Thoracic aorta (tissue), 2 donors: Measurements from ENCODE around the gene TRAPPC12. TPM values are rescaled to one million over a fixed set of nuclear protein-coding genes. Genes with fewer than 3 reads are reported as not detected.

ENCODE experiments used
- ATAC-seq: fragments of 150-250 bp; one replicate; pipeline ENCODE4 v1.8.0; 2017; ENCODE audit warnings: low read depth; ENCODE audit not compliant: insufficient number of reproducible peaks, low FRiP score
- DNase-seq: peaks from one replicate; pipeline ENCODE4 v3.0.0-alpha.2; 2020; ENCODE audit warnings: low spot score
- H3K27ac ChIP-seq, 2 donors: fragments of 200-600 bp; sonication (generic); 1 replicate in 1 of 2; 2 replicates in 1 of 2; pipeline ENCODE4 v1.5.1; 2016; ENCODE audit warnings: mild to moderate bottlenecking in 2 of 2, moderate library complexity in 2 of 2
- H3K27me3 ChIP-seq: fragments of 200-600 bp; sonication (generic); replicated peaks from 2 replicates; pipeline ENCODE4 v1.6.0; 2016; ENCODE audit warnings: mild to moderate bottlenecking; ENCODE audit not compliant: insufficient read depth
- H3K36me3 ChIP-seq: fragments of 200-600 bp; sonication (generic); one replicate; pipeline ENCODE4 v1.5.1; 2016
- H3K4me1 ChIP-seq, 2 donors: fragments of 200-600 bp; sonication (generic); 1 replicate in 1 of 2; 2 replicates in 1 of 2; pipeline versions ENCODE4 v1.5.1 to v1.6.0; 2016; ENCODE audit warnings: low read depth in 2 of 2, mild to moderate bottlenecking in 1 of 2; ENCODE audit not compliant: control insufficient read depth in 1 of 2
- H3K4me3 ChIP-seq: fragments of 200-600 bp; sonication (generic); 2 replicates; pipeline ENCODE4 v1.5.1; 2016; ENCODE audit warnings: mild to moderate bottlenecking
- H3K9me3 ChIP-seq: fragments of 200-600 bp; sonication (generic); 2 replicates; pipeline ENCODE4 v1.5.1; 2016
- total RNA-seq, 2 donors: library from RNA; depleted of rRNA; stranded (reverse); fragments of >200 nt; gene quantifications; one replicate each; pipeline versions ENCODE4 v1.1.0 to v1.2.3, GENCODE V29; 2016
- TF ChIP-seq, protein P1 (sequence below): fragments of 200-600 bp; sonication (generic); IDR thresholded peaks from one replicate; pipeline ENCODE4 v1.5.1; 2019; ENCODE audit warnings: antibody characterized with exemption

The TRAPPC12 gene
- total RNA-seq, 2 donors from 2014 or later = 121 to 180 TPM

DNA sequence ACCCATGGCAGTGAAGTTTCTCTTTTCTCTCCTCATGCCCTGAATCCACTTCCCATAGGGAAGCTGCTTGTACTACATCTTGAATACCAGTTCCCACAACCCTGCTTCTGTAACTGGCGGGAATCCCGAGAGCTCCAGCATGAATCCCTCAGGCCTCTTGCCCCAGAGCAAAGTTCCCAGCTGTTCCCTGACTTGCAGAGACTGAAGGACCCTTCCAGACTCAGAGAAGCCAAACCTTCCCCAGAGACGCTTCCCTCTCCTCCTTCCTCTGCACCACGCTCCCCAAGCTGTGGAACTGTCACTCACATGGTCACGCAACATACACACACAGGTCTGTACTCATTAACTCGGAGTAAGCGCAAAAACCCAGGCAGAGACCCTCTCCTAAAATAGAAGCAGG lies 26.4 kb downstream of the TRAPPC12 start:
- Histone ChIP-seq H3K27me3 (no peaks in the 10 kb centered on the region), H3K4me3 (no peak overlapping the region), H3K27ac (no peak overlapping the region), H3K4me1 (peaks cover 2 to 6% of the 10 kb centered on the region in 2 donors), H3K9me3 (no peaks in the 10 kb centered on the region), H3K36me3 (peaks cover 17% of the 10 kb centered on the region)
- TF ChIP-seq, protein P1, sequence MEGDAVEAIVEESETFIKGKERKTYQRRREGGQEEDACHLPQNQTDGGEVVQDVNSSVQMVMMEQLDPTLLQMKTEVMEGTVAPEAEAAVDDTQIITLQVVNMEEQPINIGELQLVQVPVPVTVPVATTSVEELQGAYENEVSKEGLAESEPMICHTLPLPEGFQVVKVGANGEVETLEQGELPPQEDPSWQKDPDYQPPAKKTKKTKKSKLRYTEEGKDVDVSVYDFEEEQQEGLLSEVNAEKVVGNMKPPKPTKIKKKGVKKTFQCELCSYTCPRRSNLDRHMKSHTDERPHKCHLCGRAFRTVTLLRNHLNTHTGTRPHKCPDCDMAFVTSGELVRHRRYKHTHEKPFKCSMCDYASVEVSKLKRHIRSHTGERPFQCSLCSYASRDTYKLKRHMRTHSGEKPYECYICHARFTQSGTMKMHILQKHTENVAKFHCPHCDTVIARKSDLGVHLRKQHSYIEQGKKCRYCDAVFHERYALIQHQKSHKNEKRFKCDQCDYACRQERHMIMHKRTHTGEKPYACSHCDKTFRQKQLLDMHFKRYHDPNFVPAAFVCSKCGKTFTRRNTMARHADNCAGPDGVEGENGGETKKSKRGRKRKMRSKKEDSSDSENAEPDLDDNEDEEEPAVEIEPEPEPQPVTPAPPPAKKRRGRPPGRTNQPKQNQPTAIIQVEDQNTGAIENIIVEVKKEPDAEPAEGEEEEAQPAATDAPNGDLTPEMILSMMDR = no peak
- ATAC-seq = no peak
- no peak for DNase-seq

DNA sequence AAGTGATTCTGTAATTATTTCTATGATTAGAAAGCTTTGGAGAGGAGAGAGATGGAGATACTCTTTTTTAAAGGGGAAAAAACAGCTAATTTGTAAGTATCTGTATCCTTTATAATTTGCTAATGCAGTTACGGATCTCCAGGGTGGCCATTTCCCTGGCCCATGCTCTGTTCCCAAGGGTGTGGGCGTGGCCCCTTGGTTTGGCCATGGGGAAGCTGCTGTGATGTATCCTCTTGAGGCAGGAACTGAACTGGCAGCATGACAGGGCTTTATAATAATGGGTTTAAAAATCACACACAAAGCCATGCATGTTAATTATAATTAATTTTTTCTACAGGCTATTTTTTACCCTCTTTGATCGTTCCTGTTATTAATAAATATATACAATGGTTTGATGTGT lies 27.0 kb downstream of the TRAPPC12 start:
- Histone ChIP-seq H3K27me3 (no peaks in the 10 kb centered on the region), H3K9me3 (no peaks in the 10 kb centered on the region), H3K4me1 (peaks cover 2 to 6% of the 10 kb centered on the region in 2 donors), H3K4me3 (no peak overlapping the region), H3K27ac (no peak overlapping the region), H3K36me3 (peaks cover 13% of the 10 kb centered on the region)
- ATAC-seq (no peak), DNase-seq (no peak)
- TF ChIP-seq, protein P1 = no peak

DNA sequence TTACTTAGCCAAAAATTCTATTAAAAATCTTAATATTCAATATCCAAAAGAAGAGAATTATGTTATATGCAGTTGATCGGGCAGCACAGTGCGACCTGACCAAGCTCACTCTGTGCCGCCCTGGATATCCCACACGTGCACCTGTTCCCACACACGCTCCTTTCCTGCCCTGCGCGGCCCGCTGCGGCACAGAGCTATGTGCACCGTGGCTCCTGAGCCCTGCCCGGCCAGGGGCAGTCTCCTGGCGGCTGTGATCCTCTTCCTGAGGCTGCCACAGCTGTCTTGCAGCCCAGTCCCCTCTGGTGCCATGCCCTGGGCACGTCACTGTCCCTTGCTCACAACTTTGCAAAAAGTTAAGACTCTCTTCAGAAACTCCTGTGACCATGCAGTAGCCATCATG lies 29.3 kb downstream of the TRAPPC12 start:
- no peaks in the 10 kb centered on the region for H3K9me3 ChIP-seq
- no peak overlapping the region for H3K27ac ChIP-seq
- H3K4me1 ChIP-seq = peaks cover 2 to 6% of the 10 kb centered on the region in 2 donors
- H3K27me3 ChIP-seq = no peaks in the 10 kb centered on the region
- no peak for ATAC-seq
- TF ChIP-seq, protein P1 = no peak
- no peaks in the 10 kb centered on the region for H3K36me3 ChIP-seq
- DNase-seq = no peak
- H3K4me3 ChIP-seq = no peak overlapping the region

DNA sequence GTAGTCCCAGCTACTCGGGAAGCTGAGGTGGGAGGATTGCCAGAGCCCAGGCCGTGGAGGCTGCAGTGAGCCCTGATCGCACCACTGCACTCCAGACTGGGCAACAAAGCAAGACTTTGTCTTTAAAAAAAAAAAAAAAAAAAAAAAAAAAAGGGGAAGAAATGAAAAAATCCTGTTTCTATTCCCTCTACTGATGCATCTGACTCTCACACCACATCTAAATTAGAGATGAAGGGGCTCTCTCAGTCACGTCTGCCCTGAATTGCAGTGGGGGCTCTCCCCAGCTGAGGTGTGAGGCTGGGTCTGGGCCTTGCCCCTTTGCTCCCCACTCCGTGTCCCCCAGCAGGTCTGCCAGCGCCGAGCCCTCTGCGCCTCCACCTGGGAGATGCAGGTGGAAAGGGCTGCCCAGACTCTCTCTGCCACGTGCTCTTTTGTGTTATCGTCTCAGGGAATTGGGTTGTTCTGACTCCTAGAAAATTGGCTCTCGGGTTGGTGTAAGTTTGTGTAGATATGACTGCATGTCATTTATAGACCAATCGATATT lies 30.2 kb downstream of the TRAPPC12 start:
- Histone ChIP-seq H3K36me3 (no peaks in the 10 kb centered on the region), H3K4me3 (no peak overlapping the region), H3K9me3 (no peaks in the 10 kb centered on the region), H3K27ac (no peak overlapping the region), H3K4me1 (peaks cover 0 to 6% of the 10 kb centered on the region in 2 donors), H3K27me3 (no peaks in the 10 kb centered on the region)
- no peak for ATAC-seq
- DNase-seq = no peak
- TF ChIP-seq, protein P1 = no peak

DNA sequence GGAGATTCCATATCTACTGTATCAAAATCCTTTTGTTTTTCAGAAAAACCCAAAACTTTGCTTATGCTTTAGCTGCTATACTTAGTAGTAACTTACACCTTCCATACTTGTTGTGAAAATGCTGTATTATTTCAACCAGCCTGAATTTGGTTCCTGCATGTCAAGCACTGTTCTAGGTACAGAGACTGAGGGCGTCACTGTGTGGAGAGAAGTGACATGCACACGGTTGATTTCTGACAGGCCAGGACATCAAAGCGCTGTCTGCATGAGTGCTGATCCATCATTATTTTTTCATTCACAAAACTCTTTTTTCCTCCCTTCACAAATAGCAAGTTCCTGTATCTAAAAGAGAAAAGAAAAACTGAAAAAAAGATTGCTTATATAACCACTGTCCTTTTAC lies 31.6 kb downstream of the TRAPPC12 start:
- DNase-seq = no peak
- Histone ChIP-seq H3K4me3 (no peak overlapping the region), H3K27ac (no peak overlapping the region), H3K36me3 (peaks cover 3% of the 10 kb centered on the region), H3K4me1 (no peaks in the 10 kb centered on the region), H3K9me3 (no peaks in the 10 kb centered on the region), H3K27me3 (no peaks in the 10 kb centered on the region)
- TF ChIP-seq, protein P1 = no peak
- no peak for ATAC-seq
